GM23338 (cell line): ENCODE results near the gene NPR2. TPM values are rescaled to one million over a fixed set of nuclear protein-coding genes. Genes with fewer than 3 reads are reported as not detected.

ENCODE experiments used
- ATAC-seq: fragments of 200-7000 bp; cut with Tn5 transposase; 3 replicates; pipeline ENCODE4 v1.9.1; 2020
- DNase-seq: peaks from one replicate; pipeline ENCODE4 v3.0.0-alpha.2; 2015; ENCODE audit warnings: low spot score
- H2AFZ ChIP-seq: fragments of 200-600 bp; sonication (generic); 2 replicates; pipeline ENCODE4 v1.8.0; 2016; ENCODE audit warnings: antibody characterized with exemption, mild to moderate bottlenecking, moderate library complexity
- H3F3A ChIP-seq: fragments of 200-600 bp; sonication (generic); replicated peaks from 2 replicates; pipeline ENCODE4 v1.8.0; 2017; ENCODE audit warnings: antibody characterized with exemption, mixed run types, low read depth
- H3K27ac ChIP-seq: fragments of 200-600 bp; sonication (generic); 2 replicates; pipeline ENCODE4 v1.6.1; 2016; ENCODE audit warnings: low read depth
- H3K27me3 ChIP-seq: fragments of 200-600 bp; sonication (generic); 2 replicates; pipeline ENCODE4 v1.8.0; 2016; ENCODE audit warnings: mild to moderate bottlenecking, mixed run types, moderate library complexity; ENCODE audit not compliant: insufficient read depth
- H3K36me3 ChIP-seq: fragments of 200-600 bp; sonication (generic); 2 replicates; pipeline ENCODE4 v1.8.0; 2016; ENCODE audit warnings: mild to moderate bottlenecking; ENCODE audit not compliant: insufficient read depth
- H3K4me1 ChIP-seq: fragments of 200-600 bp; sonication (generic); 2 replicates; pipeline ENCODE4 v1.8.0; 2016; ENCODE audit warnings: mild to moderate bottlenecking, moderate library complexity; ENCODE audit not compliant: insufficient read depth
- H3K4me2 ChIP-seq: fragments of 200-600 bp; sonication (generic); 2 replicates; pipeline ENCODE4 v1.7.1; 2017; ENCODE audit warnings: mixed run types
- H3K4me3 ChIP-seq: fragments of 200-600 bp; sonication (generic); 2 replicates; pipeline ENCODE4 v1.6.1; 2016; ENCODE audit warnings: mixed run types
- H3K79me2 ChIP-seq: fragments of 200-600 bp; sonication (generic); replicated peaks from 2 replicates; pipeline ENCODE4 v1.8.0; 2017; ENCODE audit warnings: mild to moderate bottlenecking; ENCODE audit not compliant: insufficient read depth
- H3K9me2 ChIP-seq: fragments of 200-600 bp; sonication (generic); 2 replicates; pipeline ENCODE4 v1.8.0; 2017; ENCODE audit not compliant: insufficient read depth
- H4K20me1 ChIP-seq: fragments of 200-600 bp; sonication (generic); replicated peaks from 2 replicates; pipeline ENCODE4 v1.8.0; 2017; ENCODE audit warnings: mild to moderate bottlenecking; ENCODE audit not compliant: insufficient read depth
- H3K27ac Mint-ChIP-seq: 2 replicates; pipeline ENCODE4 v1.8.0; 2020; ENCODE audit warnings: inconsistent platforms, mild to moderate bottlenecking, moderate library complexity, mixed read lengths
- H3K27me3 Mint-ChIP-seq: 3 replicates; pipeline ENCODE4 v1.8.0; 2022; ENCODE audit warnings: low read depth, mild to moderate bottlenecking, moderate library complexity, mixed read lengths, inconsistent platforms; ENCODE audit not compliant: insufficient read depth, poor library complexity
- H3K36me3 Mint-ChIP-seq: 3 replicates; pipeline ENCODE4 v1.8.0; 2021; ENCODE audit warnings: low read depth, mild to moderate bottlenecking, inconsistent platforms, moderate library complexity, mixed read lengths
- H3K4me1 Mint-ChIP-seq: 3 replicates; pipeline ENCODE4 v1.8.0; 2020; ENCODE audit warnings: mild to moderate bottlenecking, inconsistent platforms, mixed read lengths
- H3K4me3 Mint-ChIP-seq: 3 replicates; pipeline ENCODE4 v1.8.0; 2021; ENCODE audit warnings: moderate library complexity, mild to moderate bottlenecking, inconsistent platforms, mixed read lengths
- H3K9me3 Mint-ChIP-seq: 3 replicates; pipeline ENCODE4 v1.8.0; 2020; ENCODE audit warnings: moderate library complexity, mild to moderate bottlenecking, inconsistent platforms, mixed read lengths
- CREB1 ChIP-seq: fragments of 250-450 bp; sonication (Bioruptor Pico); IDR thresholded peaks from 2 replicates; pipeline ENCODE4 v1.5.0; 2020; ENCODE audit warnings: low read depth, mild to moderate bottlenecking, moderate library complexity
- CTCF ChIP-seq, 2 experiments: fragments of 200-600 bp in 1 of 2; sonication (generic) in 1 of 2; conservative IDR thresholded peaks; 2 replicates each; pipeline versions ENCODE4 v1.5.1 to v1.6.1; 2016 to 2017; ENCODE audit warnings: antibody characterized with exemption in 2 of 2, low read depth in 2 of 2, mild to moderate bottlenecking in 2 of 2, moderate library complexity in 1 of 2
- EZH2 ChIP-seq: fragments of 200-600 bp; sonication (generic); IDR thresholded peaks from one replicate; pipeline ENCODE4 v1.8.0; 2017; ENCODE audit warnings: antibody characterized with exemption, mild to moderate bottlenecking, low read depth; ENCODE audit not compliant: unreplicated experiment
- EZH2phosphoT487 ChIP-seq: fragments of 200-600 bp; sonication (generic); IDR thresholded peaks from one replicate; pipeline ENCODE4 v1.8.1; 2018; ENCODE audit warnings: antibody characterized with exemption; ENCODE audit not compliant: unreplicated experiment
- JUNB ChIP-seq: IDR thresholded peaks from one replicate; pipeline ENCODE4 v1.6.1; 2016; ENCODE audit warnings: antibody characterized with exemption; ENCODE audit not compliant: unreplicated experiment
- NANOG ChIP-seq: IDR thresholded peaks from 2 replicates; pipeline ENCODE4 v1.6.1; 2016; ENCODE audit warnings: antibody characterized with exemption, borderline replicate concordance
- POLR2AphosphoS5 ChIP-seq: IDR thresholded peaks from 2 replicates; pipeline ENCODE4 v1.6.1; 2016; ENCODE audit warnings: antibody characterized with exemption, low read depth
- STAT1 ChIP-seq: IDR thresholded peaks from one replicate; pipeline ENCODE4 v1.6.1; 2016; ENCODE audit warnings: antibody characterized with exemption; ENCODE audit not compliant: unreplicated experiment
- ZNF114 ChIP-seq: fragments of 250-450 bp; sonication (Bioruptor Pico); IDR thresholded peaks from 2 replicates; pipeline ENCODE4 v1.5.0; 2020; ENCODE audit warnings: mild to moderate bottlenecking, moderate library complexity
- ZNF331 ChIP-seq: fragments of 250-450 bp; sonication (Bioruptor Pico); IDR thresholded peaks from 2 replicates; pipeline ENCODE4 v1.5.0; 2020; ENCODE audit warnings: low read depth, mild to moderate bottlenecking, moderate library complexity
- polyA plus RNA-seq: library from polyadenylated mRNA; unstranded; fragments of >200 nt; fragmentation: Nextera tagmentation; extraction: Ambion mirVana; gene quantifications from 2 replicates; pipeline ENCODE4 v1.2.1, GENCODE V29; 2016
- total RNA-seq: library from RNA; depleted of rRNA; stranded (reverse); fragments of >200 nt; shearing (Covaris generic); gene quantifications from 2 replicates; pipeline ENCODE4 v1.2.3, GENCODE V29; 2014
- TF ChIP-seq, protein P1 (sequence below): fragments of 250-450 bp; sonication (Bioruptor Pico); IDR thresholded peaks from 2 replicates; pipeline ENCODE4 v1.5.0; 2020; ENCODE audit warnings: mild to moderate bottlenecking, moderate library complexity
- TF ChIP-seq, protein P2 (sequence below): IDR thresholded peaks from one replicate; pipeline ENCODE4 v1.6.1; 2018; ENCODE audit warnings: antibody characterized with exemption; ENCODE audit not compliant: unreplicated experiment
- TF ChIP-seq, protein P3 (sequence below): IDR thresholded peaks from 2 replicates; pipeline ENCODE4 v1.6.1; 2016; ENCODE audit warnings: antibody characterized with exemption

Gene NPR2
- total and polyA plus RNA-seq, 2 experiments from 2014 or later: 9.0 to 14.4 TPM

DNA sequence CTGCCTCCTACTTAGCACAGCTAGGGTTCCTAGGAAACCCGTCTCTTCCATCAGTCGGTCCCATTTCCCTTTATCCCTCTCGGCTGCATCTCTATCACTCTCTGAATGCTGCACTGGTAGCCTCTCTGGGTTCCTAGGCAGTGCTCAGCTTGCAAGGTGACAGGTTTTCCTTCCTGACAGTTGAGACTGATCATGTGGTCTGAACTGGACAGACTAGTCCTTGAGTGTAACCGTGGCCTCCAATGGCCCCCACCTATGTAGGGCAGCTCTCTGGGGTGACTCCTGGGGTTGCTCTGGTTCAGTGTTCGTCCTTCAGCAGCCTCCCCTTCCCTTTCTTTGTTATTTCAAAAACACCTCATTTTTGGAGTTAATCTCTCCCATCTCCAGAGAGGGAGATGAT is 41.4 kb downstream of the NPR2 start:
- Mint-ChIP-seq H3K27ac (no peak overlapping the region), H3K36me3 (no peaks in the 10 kb centered on the region)

More for the DNA sequence above, 41.4 kb downstream of the NPR2 start:
- H3K9me3 Mint-ChIP-seq: no peaks in the 10 kb centered on the region; the same call in 2 of the 3 replicates
- no peaks in the 10 kb centered on the region for H3K79me2 ChIP-seq
- H3K27me3 ChIP-seq: no peaks in the 10 kb centered on the region
- TF ChIP-seq, protein P1, sequence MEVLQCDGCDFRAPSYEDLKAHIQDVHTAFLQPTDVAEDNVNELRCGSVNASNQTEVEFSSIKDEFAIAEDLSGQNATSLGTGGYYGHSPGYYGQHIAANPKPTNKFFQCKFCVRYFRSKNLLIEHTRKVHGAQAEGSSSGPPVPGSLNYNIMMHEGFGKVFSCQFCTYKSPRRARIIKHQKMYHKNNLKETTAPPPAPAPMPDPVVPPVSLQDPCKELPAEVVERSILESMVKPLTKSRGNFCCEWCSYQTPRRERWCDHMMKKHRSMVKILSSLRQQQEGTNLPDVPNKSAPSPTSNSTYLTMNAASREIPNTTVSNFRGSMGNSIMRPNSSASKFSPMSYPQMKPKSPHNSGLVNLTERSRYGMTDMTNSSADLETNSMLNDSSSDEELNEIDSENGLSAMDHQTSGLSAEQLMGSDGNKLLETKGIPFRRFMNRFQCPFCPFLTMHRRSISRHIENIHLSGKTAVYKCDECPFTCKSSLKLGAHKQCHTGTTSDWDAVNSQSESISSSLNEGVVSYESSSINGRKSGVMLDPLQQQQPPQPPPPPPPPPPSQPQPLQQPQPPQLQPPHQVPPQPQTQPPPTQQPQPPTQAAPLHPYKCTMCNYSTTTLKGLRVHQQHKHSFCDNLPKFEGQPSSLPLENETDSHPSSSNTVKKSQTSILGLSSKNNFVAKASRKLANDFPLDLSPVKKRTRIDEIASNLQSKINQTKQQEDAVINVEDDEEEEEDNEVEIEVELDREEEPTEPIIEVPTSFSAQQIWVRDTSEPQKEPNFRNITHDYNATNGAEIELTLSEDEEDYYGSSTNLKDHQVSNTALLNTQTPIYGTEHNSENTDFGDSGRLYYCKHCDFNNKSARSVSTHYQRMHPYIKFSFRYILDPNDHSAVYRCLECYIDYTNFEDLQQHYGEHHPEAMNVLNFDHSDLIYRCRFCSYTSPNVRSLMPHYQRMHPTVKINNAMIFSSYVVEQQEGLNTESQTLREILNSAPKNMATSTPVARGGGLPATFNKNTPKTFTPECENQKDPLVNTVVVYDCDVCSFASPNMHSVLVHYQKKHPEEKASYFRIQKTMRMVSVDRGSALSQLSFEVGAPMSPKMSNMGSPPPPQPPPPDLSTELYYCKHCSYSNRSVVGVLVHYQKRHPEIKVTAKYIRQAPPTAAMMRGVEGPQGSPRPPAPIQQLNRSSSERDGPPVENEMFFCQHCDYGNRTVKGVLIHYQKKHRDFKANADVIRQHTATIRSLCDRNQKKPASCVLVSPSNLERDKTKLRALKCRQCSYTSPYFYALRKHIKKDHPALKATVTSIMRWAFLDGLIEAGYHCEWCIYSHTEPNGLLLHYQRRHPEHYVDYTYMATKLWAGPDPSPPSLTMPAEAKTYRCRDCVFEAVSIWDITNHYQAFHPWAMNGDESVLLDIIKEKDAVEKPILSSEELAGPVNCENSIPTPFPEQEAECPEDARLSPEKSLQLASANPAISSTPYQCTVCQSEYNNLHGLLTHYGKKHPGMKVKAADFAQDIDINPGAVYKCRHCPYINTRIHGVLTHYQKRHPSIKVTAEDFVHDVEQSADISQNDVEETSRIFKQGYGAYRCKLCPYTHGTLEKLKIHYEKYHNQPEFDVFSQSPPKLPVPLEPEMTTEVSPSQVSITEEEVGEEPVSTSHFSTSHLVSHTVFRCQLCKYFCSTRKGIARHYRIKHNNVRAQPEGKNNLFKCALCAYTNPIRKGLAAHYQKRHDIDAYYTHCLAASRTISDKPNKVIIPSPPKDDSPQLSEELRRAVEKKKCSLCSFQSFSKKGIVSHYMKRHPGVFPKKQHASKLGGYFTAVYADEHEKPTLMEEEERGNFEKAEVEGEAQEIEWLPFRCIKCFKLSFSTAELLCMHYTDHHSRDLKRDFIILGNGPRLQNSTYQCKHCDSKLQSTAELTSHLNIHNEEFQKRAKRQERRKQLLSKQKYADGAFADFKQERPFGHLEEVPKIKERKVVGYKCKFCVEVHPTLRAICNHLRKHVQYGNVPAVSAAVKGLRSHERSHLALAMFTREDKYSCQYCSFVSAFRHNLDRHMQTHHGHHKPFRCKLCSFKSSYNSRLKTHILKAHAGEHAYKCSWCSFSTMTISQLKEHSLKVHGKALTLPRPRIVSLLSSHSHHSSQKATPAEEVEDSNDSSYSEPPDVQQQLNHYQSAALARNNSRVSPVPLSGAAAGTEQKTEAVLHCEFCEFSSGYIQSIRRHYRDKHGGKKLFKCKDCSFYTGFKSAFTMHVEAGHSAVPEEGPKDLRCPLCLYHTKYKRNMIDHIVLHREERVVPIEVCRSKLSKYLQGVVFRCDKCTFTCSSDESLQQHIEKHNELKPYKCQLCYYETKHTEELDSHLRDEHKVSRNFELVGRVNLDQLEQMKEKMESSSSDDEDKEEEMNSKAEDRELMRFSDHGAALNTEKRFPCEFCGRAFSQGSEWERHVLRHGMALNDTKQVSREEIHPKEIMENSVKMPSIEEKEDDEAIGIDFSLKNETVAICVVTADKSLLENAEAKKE: no peak
- TF ChIP-seq STAT1 (no peak), ZNF114 (CRISPR knock-in tag) (no peak), POLR2AphosphoS5 (no peak), CTCF (conservative IDR thresholded peaks at IDR 0.05; ENCODE audit: low read depth in 2 of 2) (no peak), CREB1 (no peak), NANOG (no peak), EZH2 (no peak), ZNF331 (CRISPR knock-in tag) (no peak), JUNB (no peak), EZH2phosphoT487 (no peak)
- TF ChIP-seq, protein P2, sequence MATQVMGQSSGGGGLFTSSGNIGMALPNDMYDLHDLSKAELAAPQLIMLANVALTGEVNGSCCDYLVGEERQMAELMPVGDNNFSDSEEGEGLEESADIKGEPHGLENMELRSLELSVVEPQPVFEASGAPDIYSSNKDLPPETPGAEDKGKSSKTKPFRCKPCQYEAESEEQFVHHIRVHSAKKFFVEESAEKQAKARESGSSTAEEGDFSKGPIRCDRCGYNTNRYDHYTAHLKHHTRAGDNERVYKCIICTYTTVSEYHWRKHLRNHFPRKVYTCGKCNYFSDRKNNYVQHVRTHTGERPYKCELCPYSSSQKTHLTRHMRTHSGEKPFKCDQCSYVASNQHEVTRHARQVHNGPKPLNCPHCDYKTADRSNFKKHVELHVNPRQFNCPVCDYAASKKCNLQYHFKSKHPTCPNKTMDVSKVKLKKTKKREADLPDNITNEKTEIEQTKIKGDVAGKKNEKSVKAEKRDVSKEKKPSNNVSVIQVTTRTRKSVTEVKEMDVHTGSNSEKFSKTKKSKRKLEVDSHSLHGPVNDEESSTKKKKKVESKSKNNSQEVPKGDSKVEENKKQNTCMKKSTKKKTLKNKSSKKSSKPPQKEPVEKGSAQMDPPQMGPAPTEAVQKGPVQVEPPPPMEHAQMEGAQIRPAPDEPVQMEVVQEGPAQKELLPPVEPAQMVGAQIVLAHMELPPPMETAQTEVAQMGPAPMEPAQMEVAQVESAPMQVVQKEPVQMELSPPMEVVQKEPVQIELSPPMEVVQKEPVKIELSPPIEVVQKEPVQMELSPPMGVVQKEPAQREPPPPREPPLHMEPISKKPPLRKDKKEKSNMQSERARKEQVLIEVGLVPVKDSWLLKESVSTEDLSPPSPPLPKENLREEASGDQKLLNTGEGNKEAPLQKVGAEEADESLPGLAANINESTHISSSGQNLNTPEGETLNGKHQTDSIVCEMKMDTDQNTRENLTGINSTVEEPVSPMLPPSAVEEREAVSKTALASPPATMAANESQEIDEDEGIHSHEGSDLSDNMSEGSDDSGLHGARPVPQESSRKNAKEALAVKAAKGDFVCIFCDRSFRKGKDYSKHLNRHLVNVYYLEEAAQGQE: no peak
- TF ChIP-seq, protein P3, sequence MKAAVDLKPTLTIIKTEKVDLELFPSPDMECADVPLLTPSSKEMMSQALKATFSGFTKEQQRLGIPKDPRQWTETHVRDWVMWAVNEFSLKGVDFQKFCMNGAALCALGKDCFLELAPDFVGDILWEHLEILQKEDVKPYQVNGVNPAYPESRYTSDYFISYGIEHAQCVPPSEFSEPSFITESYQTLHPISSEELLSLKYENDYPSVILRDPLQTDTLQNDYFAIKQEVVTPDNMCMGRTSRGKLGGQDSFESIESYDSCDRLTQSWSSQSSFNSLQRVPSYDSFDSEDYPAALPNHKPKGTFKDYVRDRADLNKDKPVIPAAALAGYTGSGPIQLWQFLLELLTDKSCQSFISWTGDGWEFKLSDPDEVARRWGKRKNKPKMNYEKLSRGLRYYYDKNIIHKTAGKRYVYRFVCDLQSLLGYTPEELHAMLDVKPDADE: no peak
- H3K27ac ChIP-seq: no peak overlapping the region
- DNase-seq (no peak), ATAC-seq (no peak)
- peaks cover 8% of the 10 kb centered on the region; the same call in 1 of the 2 replicates for H3K4me1 ChIP-seq
- no peak overlapping the region for H3K4me3 Mint-ChIP-seq
- no peaks in the 10 kb centered on the region for H3K9me2 ChIP-seq
- no peaks in the 10 kb centered on the region; the same call in 1 of the 2 replicates for H4K20me1 ChIP-seq
- H3F3A ChIP-seq: 0 out of 2 replicates have a peak, but pooled peaks cover 6% of the 10 kb centered on the region
- H3K4me1 Mint-ChIP-seq: peaks cover 29% of the 10 kb centered on the region
- H3K4me2 ChIP-seq: no peak overlapping the region
- H2AFZ ChIP-seq: no peak overlapping the region
- peaks cover 14% of the 10 kb centered on the region for H3K27me3 Mint-ChIP-seq
- no peak overlapping the region for H3K4me3 ChIP-seq
- no peaks in the 10 kb centered on the region for H3K36me3 ChIP-seq
